ENCODE data around the gene USH2A.

The USH2A gene

DNA sequence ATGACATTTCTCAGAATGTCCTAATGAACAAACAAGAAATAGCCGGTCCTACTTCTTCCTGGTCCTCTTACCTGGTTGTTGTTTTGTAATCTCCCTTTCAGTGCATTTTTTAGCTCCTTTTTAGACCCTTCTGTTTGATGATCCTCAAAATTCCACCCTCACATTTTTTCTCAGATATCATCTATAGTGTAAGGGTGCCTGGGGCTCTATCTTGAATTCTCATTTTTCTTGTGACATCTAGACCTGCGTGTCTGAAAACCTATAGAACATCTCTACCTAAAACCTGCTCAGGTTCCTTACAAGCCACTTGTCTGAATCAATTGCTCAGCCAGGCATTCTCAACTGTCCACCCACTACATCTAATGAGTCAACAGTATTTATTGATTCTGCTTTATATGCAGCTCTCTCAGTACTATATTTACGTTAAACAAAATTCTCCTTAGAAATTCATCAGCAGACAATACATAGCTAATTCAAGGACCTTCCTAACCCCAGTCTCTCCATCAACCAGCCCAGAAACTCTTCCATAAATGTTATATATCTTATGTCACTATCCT is 36.5 kb upstream of the USH2A start:
- no peak for DNase-seq (ENCODE audit: extremely low read depth, low read depth)
- no peak for TF ChIP-seq CTCF (IDR thresholded peaks at IDR 0.05; ENCODE audit: low read depth, low read length, missing control alignments)
- no peak overlapping the region for H3K4me3 ChIP-seq (replicated peaks; ENCODE audit: low read depth, low read length)

GRCh38 chr1:216458812-216459211 is 35.6 kb upstream of the USH2A start:
- no peak overlapping the region for H3K4me3 ChIP-seq (replicated peaks; ENCODE audit: low read depth, low read length)
- no peak for TF ChIP-seq CTCF (IDR thresholded peaks at IDR 0.05; ENCODE audit: low read depth, low read length, missing control alignments)
- no peak for DNase-seq (ENCODE audit: extremely low read depth, low read depth)

- no peak for TF ChIP-seq CTCF (IDR thresholded peaks at IDR 0.05; ENCODE audit: low read depth, low read length, missing control alignments)
- DNase-seq (ENCODE audit: extremely low read depth, low read depth) = no peak
- H3K4me3 ChIP-seq (replicated peaks; ENCODE audit: low read depth, low read length) = no peak overlapping the region
Measured at GRCh38 chr1:216457356-216457755, 34.1 kb upstream of the USH2A start.

DNA sequence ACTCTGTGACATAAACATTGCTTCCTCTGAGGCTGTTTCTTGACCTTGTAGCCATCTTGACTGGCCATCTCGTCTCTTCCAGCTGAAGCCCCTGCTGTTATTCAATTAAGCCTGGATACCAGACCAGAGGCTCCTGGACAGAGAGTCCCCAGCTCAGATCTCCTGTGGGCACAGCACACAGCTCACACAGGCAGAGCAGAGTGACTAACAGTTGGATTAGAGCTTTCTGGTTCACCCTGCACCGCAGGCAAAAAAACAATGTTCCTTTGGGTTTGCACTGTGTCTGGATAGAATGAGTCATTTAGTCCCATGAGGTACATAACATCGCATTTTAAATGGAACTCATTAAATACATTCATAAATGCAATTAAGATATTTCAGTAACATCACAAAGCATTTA is 33.4 kb upstream of the USH2A start:
- TF ChIP-seq CTCF (IDR thresholded peaks at IDR 0.05; ENCODE audit: low read depth, low read length, missing control alignments) = no peak
- peak; percentile 39 for DNase-seq (ENCODE audit: extremely low read depth, low read depth)
- H3K4me3 ChIP-seq (replicated peaks; ENCODE audit: low read depth, low read length) = no peak overlapping the region

- H3K4me3 ChIP-seq (replicated peaks; ENCODE audit: low read depth, low read length) = no peak overlapping the region
- DNase-seq (ENCODE audit: extremely low read depth, low read depth) = no peak
- TF ChIP-seq CTCF (IDR thresholded peaks at IDR 0.05; ENCODE audit: low read depth, low read length, missing control alignments) = no peak
Measured at GRCh38 chr1:216453777-216454176, 30.5 kb upstream of the USH2A start.

GRCh38 chr1:216450227-216450626 is 27.0 kb upstream of the USH2A start:
- H3K4me3 ChIP-seq (replicated peaks; ENCODE audit: low read depth, low read length) = no peak overlapping the region
- DNase-seq (ENCODE audit: extremely low read depth, low read depth) = no peak
- TF ChIP-seq CTCF (IDR thresholded peaks at IDR 0.05; ENCODE audit: low read depth, low read length, missing control alignments) = no peak

DNA sequence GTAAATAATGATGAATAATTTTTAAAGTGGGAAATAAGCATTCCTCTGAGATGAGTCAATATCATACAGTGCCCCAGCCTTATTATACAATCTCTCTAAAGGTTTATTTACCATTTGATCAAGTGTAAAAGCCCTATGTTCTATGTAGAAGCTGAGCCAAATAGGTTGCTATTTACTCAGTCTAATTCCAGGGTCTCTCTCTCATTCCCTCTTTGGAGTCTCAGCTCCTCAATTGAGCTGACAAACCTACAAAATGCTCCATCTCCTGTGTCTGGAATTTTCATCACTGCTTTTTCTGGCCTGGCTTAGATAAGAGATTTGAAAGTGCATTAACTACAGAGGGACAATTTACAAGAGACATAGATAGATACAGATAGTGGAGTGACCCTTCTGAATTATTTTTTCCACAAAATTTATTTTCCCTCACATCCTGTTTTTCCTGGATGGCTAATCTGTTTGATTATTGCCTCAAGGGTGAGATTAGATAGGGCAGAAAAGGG is 24.8 kb upstream of the USH2A start:
- no peak for DNase-seq (ENCODE audit: extremely low read depth, low read depth)
- TF ChIP-seq CTCF (IDR thresholded peaks at IDR 0.05; ENCODE audit: low read depth, low read length, missing control alignments) = no peak

More for the DNA sequence above, 24.8 kb upstream of the USH2A start:
- H3K4me3 ChIP-seq (replicated peaks; ENCODE audit: low read depth, low read length) = no peak overlapping the region
